T-helper 2 cell treated with Interferon-gamma antibody and Interleukin-4, amounts not matched to agents 5 μg/mL and 100 μg/mL, for 36 hours (primary cell): ENCODE data around the gene PHTF2.
A peak's percentile ranks its signal among the peaks of the same experiment; 100 is the strongest.
"Not testable (repeated sequence)": the region's sequence is repeated elsewhere in the genome, so short reads cannot be mapped to it uniquely, and the experiment has no call there.

Experiments
- DNase-seq: peaks from one replicate; pipeline ENCODE4 v3.0.0; 2021; ENCODE audit warnings: low spot score
- H3K27ac Mint-ChIP-seq: one replicate; pipeline ENCODE4 v1.8.0; 2021; ENCODE audit warnings: mild to moderate bottlenecking, mixed read lengths
- H3K27me3 Mint-ChIP-seq: one replicate; pipeline ENCODE4 v1.8.0; 2021; ENCODE audit warnings: low read depth, mixed read lengths
- H3K36me3 Mint-ChIP-seq: one replicate; pipeline ENCODE4 v1.8.0; 2021; ENCODE audit warnings: low read depth, mixed read lengths
- H3K4me1 Mint-ChIP-seq: one replicate; pipeline ENCODE4 v1.8.0; 2021; ENCODE audit warnings: low read depth, mixed read lengths
- H3K4me3 Mint-ChIP-seq: one replicate; pipeline ENCODE4 v1.8.0; 2022; ENCODE audit warnings: mild to moderate bottlenecking, moderate library complexity, mixed read lengths
- H3K9me3 Mint-ChIP-seq: one replicate; pipeline ENCODE4 v1.8.0; 2021; ENCODE audit warnings: mixed read lengths

Gene PHTF2

GRCh38 chr7:77827999-77828398 is 29.4 kb downstream of the PHTF2 start:
- Mint-ChIP-seq H3K4me3 (no peak overlapping the region), H3K9me3 (peaks cover 31% of the 10 kb centered on the region), H3K4me1 (peaks cover 48% of the 10 kb centered on the region), H3K27me3 (no peaks in the 10 kb centered on the region), H3K27ac (no peak overlapping the region), H3K36me3 (peaks cover 46% of the 10 kb centered on the region)
- no peak for DNase-seq

GRCh38 chr7:77830649-77831355 is 32.2 kb downstream of the PHTF2 start:
- Mint-ChIP-seq H3K4me1 (peaks cover 53% of the 10 kb centered on the region), H3K36me3 (peaks cover 30% of the 10 kb centered on the region), H3K9me3 (peaks cover 8% of the 10 kb centered on the region), H3K27ac (peak overlapping the region; percentile 67), H3K4me3 (no peak overlapping the region), H3K27me3 (no peaks in the 10 kb centered on the region)
- DNase-seq, result no peak

GRCh38 chr7:77831481-77831880 is 32.9 kb downstream of the PHTF2 start:
- Mint-ChIP-seq H3K36me3 (peaks cover 31% of the 10 kb centered on the region), H3K27me3 (no peaks in the 10 kb centered on the region), H3K27ac (peak overlapping the region; percentile 67), H3K4me1 (peaks cover 50% of the 10 kb centered on the region), H3K4me3 (no peak overlapping the region), H3K9me3 (peaks cover 2% of the 10 kb centered on the region)
- DNase-seq, result peak; percentile 30

GRCh38 chr7:77831953-77832352 is 33.4 kb downstream of the PHTF2 start:
- Mint-ChIP-seq H3K36me3 (peaks cover 27% of the 10 kb centered on the region), H3K27me3 (no peaks in the 10 kb centered on the region), H3K9me3 (no peaks in the 10 kb centered on the region), H3K4me3 (no peak overlapping the region), H3K4me1 (peaks cover 45% of the 10 kb centered on the region), H3K27ac (no peak overlapping the region)
- no peak for DNase-seq

- Mint-ChIP-seq H3K27me3 (no peaks in the 10 kb centered on the region), H3K9me3 (no peaks in the 10 kb centered on the region), H3K36me3 (peaks cover 26% of the 10 kb centered on the region), H3K4me3 (no peak overlapping the region), H3K4me1 (peaks cover 43% of the 10 kb centered on the region), H3K27ac (peak overlapping the region; percentile 18)
- DNase-seq, result no peak
Measured at GRCh38 chr7:77833136-77833535, 34.6 kb downstream of the PHTF2 start.

GRCh38 chr7:77836425-77836824 is 37.9 kb downstream of the PHTF2 start:
- peaks cover 32% of the 10 kb centered on the region for H3K4me1 Mint-ChIP-seq

GRCh38 chr7:77837275-77837674 is 38.7 kb downstream of the PHTF2 start:
- no peak for DNase-seq
- peaks cover 24% of the 10 kb centered on the region for H3K4me1 Mint-ChIP-seq
- H3K27me3 Mint-ChIP-seq, result no peaks in the 10 kb centered on the region
- no peak overlapping the region for H3K27ac Mint-ChIP-seq
- no peaks in the 10 kb centered on the region for H3K9me3 Mint-ChIP-seq
- H3K4me3 Mint-ChIP-seq, result no peak overlapping the region
- peaks cover 21% of the 10 kb centered on the region for H3K36me3 Mint-ChIP-seq

More at GRCh38 chr7:77836425-77836824, 37.9 kb downstream of the PHTF2 start:
- H3K27me3 Mint-ChIP-seq, H3K27ac Mint-ChIP-seq, H3K4me3 Mint-ChIP-seq, H3K9me3 Mint-ChIP-seq, DNase-seq: not testable (repeated sequence)
- peaks cover 20% of the 10 kb centered on the region for H3K36me3 Mint-ChIP-seq

GRCh38 chr7:77837966-77838365 is 39.4 kb downstream of the PHTF2 start:
- Mint-ChIP-seq H3K4me1 (peaks cover 23% of the 10 kb centered on the region), H3K27me3 (no peaks in the 10 kb centered on the region), H3K4me3 (no peak overlapping the region), H3K9me3 (no peaks in the 10 kb centered on the region), H3K36me3 (peaks cover 20% of the 10 kb centered on the region), H3K27ac (no peak overlapping the region)
- DNase-seq, result no peak

- Mint-ChIP-seq H3K9me3 (no peaks in the 10 kb centered on the region), H3K27ac (no peak overlapping the region), H3K27me3 (no peaks in the 10 kb centered on the region), H3K4me3 (no peak overlapping the region), H3K4me1 (peaks cover 22% of the 10 kb centered on the region), H3K36me3 (peaks cover 23% of the 10 kb centered on the region)
- no peak for DNase-seq
Measured at GRCh38 chr7:77838929-77839491, 40.4 kb downstream of the PHTF2 start.

- DNase-seq, result no peak
- H3K27ac Mint-ChIP-seq, result no peak overlapping the region
- peaks cover 16% of the 10 kb centered on the region for H3K4me1 Mint-ChIP-seq
- H3K36me3 Mint-ChIP-seq, result peaks cover 23% of the 10 kb centered on the region
- no peaks in the 10 kb centered on the region for H3K27me3 Mint-ChIP-seq
- no peaks in the 10 kb centered on the region for H3K9me3 Mint-ChIP-seq
- no peak overlapping the region for H3K4me3 Mint-ChIP-seq
Measured at GRCh38 chr7:77839919-77840318, 41.3 kb downstream of the PHTF2 start.

- H3K27ac Mint-ChIP-seq, result no peak overlapping the region
Measured at GRCh38 chr7:77843194-77843593, 44.6 kb downstream of the PHTF2 start.

GRCh38 chr7:77846317-77847092 is 47.9 kb downstream of the PHTF2 start:
- DNase-seq, result no peak
- Mint-ChIP-seq H3K27ac (no peak overlapping the region), H3K4me1 (peaks cover 19% of the 10 kb centered on the region), H3K9me3 (no peaks in the 10 kb centered on the region), H3K27me3 (no peaks in the 10 kb centered on the region), H3K4me3 (no peak overlapping the region), H3K36me3 (peaks cover 55% of the 10 kb centered on the region)

More at GRCh38 chr7:77843194-77843593, 44.6 kb downstream of the PHTF2 start:
- Mint-ChIP-seq H3K27me3 (no peaks in the 10 kb centered on the region), H3K4me1 (peaks cover 14% of the 10 kb centered on the region), H3K9me3 (no peaks in the 10 kb centered on the region), H3K36me3 (peaks cover 39% of the 10 kb centered on the region), H3K4me3 (no peak overlapping the region)
- DNase-seq, result no peak

GRCh38 chr7:77855371-77856083 is 57.0 kb downstream of the PHTF2 start:
- Mint-ChIP-seq H3K27ac (no peak overlapping the region), H3K4me3 (no peak overlapping the region), H3K27me3 (no peaks in the 10 kb centered on the region), H3K4me1 (peaks cover 28% of the 10 kb centered on the region), H3K9me3 (no peaks in the 10 kb centered on the region), H3K36me3 (peaks cover 49% of the 10 kb centered on the region)
- DNase-seq, result no peak

GRCh38 chr7:77858278-77858677 is 59.7 kb downstream of the PHTF2 start:
- peaks cover 39% of the 10 kb centered on the region for H3K36me3 Mint-ChIP-seq
- no peaks in the 10 kb centered on the region for H3K27me3 Mint-ChIP-seq
- no peak overlapping the region for H3K27ac Mint-ChIP-seq
- H3K9me3 Mint-ChIP-seq, result no peaks in the 10 kb centered on the region
- no peak overlapping the region for H3K4me3 Mint-ChIP-seq
- H3K4me1 Mint-ChIP-seq, result peaks cover 24% of the 10 kb centered on the region
- no peak for DNase-seq
